H9 (cell line): ENCODE results near the gene TEX26. TPM values are rescaled to one million over a fixed set of nuclear protein-coding genes. Genes with fewer than 3 reads are reported as not detected.

Experiments used
- DNase-seq: peaks from one replicate; pipeline ENCODE4 v3.0.0-alpha.2; 2017
- H2AFZ ChIP-seq: one replicate; pipeline ENCODE4 v1.6.1; 2013; ENCODE audit warnings: mild to moderate bottlenecking, low read length, control low read depth, moderate library complexity
- H2AK5ac ChIP-seq: 2 replicates; pipeline ENCODE4 v1.6.1; 2013; ENCODE audit warnings: low read length, control low read depth, mixed read lengths; ENCODE audit not compliant: insufficient read length
- H2BK120ac ChIP-seq: one replicate; pipeline ENCODE4 v1.6.1; 2013; ENCODE audit warnings: low read depth, mild to moderate bottlenecking, low read length, control low read depth, inconsistent platforms; ENCODE audit not compliant: poor library complexity, severe bottlenecking
- H2BK12ac ChIP-seq: 2 replicates; pipeline ENCODE4 v1.6.1; 2013; ENCODE audit warnings: low read length, control low read depth, mixed read lengths, low read depth; ENCODE audit not compliant: insufficient read length
- H2BK15ac ChIP-seq: 2 replicates; pipeline ENCODE4 v1.6.1; 2013; ENCODE audit warnings: low read depth, low read length, control low read depth
- H2BK20ac ChIP-seq: one replicate; pipeline ENCODE4 v1.6.1; 2013; ENCODE audit warnings: low read depth, mild to moderate bottlenecking, low read length, control low read depth, inconsistent platforms; ENCODE audit not compliant: poor library complexity, severe bottlenecking
- H2BK5ac ChIP-seq: 2 replicates; pipeline ENCODE4 v1.6.1; 2013; ENCODE audit warnings: low read length, control low read depth, mixed read lengths; ENCODE audit not compliant: insufficient read length
- H3K14ac ChIP-seq: 2 replicates; pipeline ENCODE4 v1.6.1; 2013; ENCODE audit warnings: low read length, control low read depth; ENCODE audit not compliant: insufficient read depth
- H3K18ac ChIP-seq: 2 replicates; pipeline ENCODE4 v1.6.1; 2013; ENCODE audit warnings: low read depth, mild to moderate bottlenecking, mixed read lengths, low read length, control low read depth; ENCODE audit not compliant: insufficient read length
- H3K23ac ChIP-seq: 2 replicates; pipeline ENCODE4 v1.6.1; 2013; ENCODE audit warnings: low read length, control low read depth, mixed read lengths, low read depth; ENCODE audit not compliant: insufficient read length
- H3K23me2 ChIP-seq: 2 replicates; pipeline ENCODE4 v1.6.1; 2013; ENCODE audit warnings: low read depth, mild to moderate bottlenecking, mixed read lengths, low read length, control low read depth; ENCODE audit not compliant: insufficient read length, poor library complexity, severe bottlenecking
- H3K27ac ChIP-seq: 2 replicates; pipeline ENCODE4 v1.5.1; 2013; ENCODE audit warnings: low read length, control low read depth, mixed read lengths, low read depth; ENCODE audit not compliant: insufficient read length
- H3K27me3 ChIP-seq: 2 replicates; pipeline ENCODE4 v1.6.1; 2013; ENCODE audit warnings: low read length, control low read depth, inconsistent platforms; ENCODE audit not compliant: insufficient read depth
- H3K4ac ChIP-seq: 2 replicates; pipeline ENCODE4 v1.6.1; 2013; ENCODE audit warnings: low read depth, mild to moderate bottlenecking, control low read depth, inconsistent platforms, low read length, moderate library complexity
- H3K4me1 ChIP-seq: 2 replicates; pipeline ENCODE4 v1.6.1; 2013; ENCODE audit warnings: low read length, control low read depth, inconsistent platforms; ENCODE audit not compliant: insufficient read depth
- H3K4me2 ChIP-seq: 2 replicates; pipeline ENCODE4 v1.6.1; 2013; ENCODE audit warnings: low read length, control low read depth, mixed read lengths; ENCODE audit not compliant: insufficient read length, insufficient read depth
- H3K56ac ChIP-seq: 2 replicates; pipeline ENCODE4 v1.6.1; 2013; ENCODE audit warnings: low read depth, mild to moderate bottlenecking, mixed read lengths, low read length, control low read depth; ENCODE audit not compliant: insufficient read length
- H3K79me1 ChIP-seq: 2 replicates; pipeline ENCODE4 v1.6.1; 2013; ENCODE audit warnings: low read depth, mild to moderate bottlenecking, moderate library complexity, low read length, control low read depth, inconsistent platforms; ENCODE audit not compliant: insufficient read depth, poor library complexity, severe bottlenecking
- H3K79me2 ChIP-seq: 2 replicates; pipeline ENCODE4 v1.6.1; 2013; ENCODE audit warnings: low read length, control low read depth, inconsistent platforms; ENCODE audit not compliant: insufficient read depth
- H3K9ac ChIP-seq: 2 replicates; pipeline ENCODE4 v1.6.1; 2013; ENCODE audit warnings: low read length, control low read depth, mixed read lengths; ENCODE audit not compliant: insufficient read length; ENCODE audit errors: extremely low read depth
- H3K9me3 ChIP-seq: one replicate; pipeline ENCODE4 v1.6.1; 2013; ENCODE audit warnings: low read depth, low read length, inconsistent platforms; ENCODE audit not compliant: control insufficient read depth
- H3T11ph ChIP-seq: one replicate; pipeline ENCODE4 v1.6.1; 2013; ENCODE audit warnings: mild to moderate bottlenecking, low read length, control low read depth, inconsistent platforms
- H4K20me1 ChIP-seq: one replicate; pipeline ENCODE4 v1.6.1; 2013; ENCODE audit not compliant: control insufficient read depth, insufficient read length, insufficient read depth
- H4K5ac ChIP-seq: 2 replicates; pipeline ENCODE4 v1.6.1; 2013; ENCODE audit warnings: low read depth, mild to moderate bottlenecking, mixed read lengths, low read length, control low read depth; ENCODE audit not compliant: insufficient read length
- H4K8ac ChIP-seq: replicated peaks from 2 replicates; pipeline ENCODE4 v1.6.1; 2013; ENCODE audit warnings: low read length, control low read depth, mixed read lengths, low read depth; ENCODE audit not compliant: insufficient read length
- H4K91ac ChIP-seq: 2 replicates; pipeline ENCODE4 v1.6.1; 2013; ENCODE audit warnings: low read depth, mild to moderate bottlenecking, moderate library complexity, mixed read lengths, low read length, control low read depth; ENCODE audit not compliant: insufficient read length
- H3K27ac Mint-ChIP-seq, 3 experiments: 2 replicates in 2 of 3; 3 replicates in 1 of 3; pipeline ENCODE4 v1.8.0; 2020 to 2021; ENCODE audit warnings: mixed read lengths in 3 of 3, mild to moderate bottlenecking in 1 of 3, moderate library complexity in 1 of 3
- H3K27me3 Mint-ChIP-seq: 2 replicates; pipeline ENCODE4 v1.8.0; 2021; ENCODE audit warnings: low read depth, mild to moderate bottlenecking, moderate library complexity, mixed read lengths
- H3K36me3 Mint-ChIP-seq, 3 experiments: 2 replicates in 2 of 3; 3 replicates in 1 of 3; pipeline ENCODE4 v1.8.0; 2020 to 2021; ENCODE audit warnings: low read depth in 3 of 3, mixed read lengths in 3 of 3; ENCODE audit not compliant: insufficient read depth in 1 of 3
- H3K4me1 Mint-ChIP-seq, 2 experiments: 2 replicates each; pipeline ENCODE4 v1.8.0; 2020; ENCODE audit warnings: mixed read lengths in 2 of 2
- H3K4me3 Mint-ChIP-seq, 2 experiments: 2 replicates in 1 of 2; 3 replicates in 1 of 2; pipeline ENCODE4 v1.8.0; 2020 to 2021; ENCODE audit warnings: mild to moderate bottlenecking in 2 of 2, mixed read lengths in 2 of 2, moderate library complexity in 1 of 2
- H3K9me3 Mint-ChIP-seq, 2 experiments: 2 replicates in 1 of 2; 3 replicates in 1 of 2; pipeline ENCODE4 v1.8.0; 2020; ENCODE audit warnings: mild to moderate bottlenecking in 2 of 2, mixed read lengths in 2 of 2, moderate library complexity in 1 of 2
- WGBS: extraction: QIAGEN DNeasy Blood & Tissue Kit; methylation state at CpG from one replicate; pipeline ENCODE4 v1.1.7; 2013; ENCODE audit warnings: missing lambda C conversion rate, low lambda C conversion rate, mixed read lengths; ENCODE audit not compliant: insufficient read length; ENCODE audit errors: extremely low coverage; 5-methylcytosine and 5-hydroxymethylcytosine counted together
- total RNA-seq: library from RNA; stranded (reverse); gene quantifications from 2 replicates; pipeline ENCODE4 v1.2.1, GENCODE V29; 2021
- TF ChIP-seq, protein P1 (sequence below): fragments of 200-600 bp; sonication (generic); conservative IDR thresholded peaks from 3 replicates; pipeline ENCODE4 v1.8.0; 2021; ENCODE audit warnings: antibody characterized with exemption, mild to moderate bottlenecking

TEX26 gene
- total RNA-seq, 1 experiment from 2014 or later, result not detected

DNA sequence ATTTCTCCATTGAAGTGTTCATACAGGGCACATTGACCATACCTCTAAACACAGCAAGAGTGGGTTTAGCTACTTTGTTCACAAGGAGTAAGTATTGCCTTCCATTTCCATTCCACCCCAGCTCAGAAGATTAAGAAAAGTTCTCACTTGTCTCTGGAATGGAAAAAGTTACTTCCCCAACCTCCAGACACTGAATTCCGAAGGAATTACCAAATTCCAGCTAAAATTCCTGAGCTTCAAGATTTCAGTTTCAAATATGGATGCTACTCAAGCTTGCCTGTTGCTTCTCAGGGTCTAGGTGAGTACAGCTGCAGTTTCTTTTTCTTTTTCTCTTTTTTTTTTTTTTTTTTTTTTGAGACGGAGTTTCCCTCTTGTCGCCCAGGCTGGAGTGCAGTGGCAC is 33.6 kb downstream of the TEX26 start:
- H3K27ac Mint-ChIP-seq, result no peak overlapping the region
- Histone ChIP-seq H2BK20ac (no peak overlapping the region), H3K79me2 (no peaks in the 10 kb centered on the region), H3K27ac (no peak overlapping the region), H3K27me3 (no peaks in the 10 kb centered on the region), H3T11ph (no peak overlapping the region), H3K56ac (no peak overlapping the region), H4K8ac (no peak overlapping the region), H2AK5ac (no peak overlapping the region), H3K9me3 (peaks cover 13% of the 10 kb centered on the region), H2BK5ac (no peak overlapping the region), H3K79me1 (no peaks in the 10 kb centered on the region), H2BK120ac (no peak overlapping the region), H3K4me1 (no peaks in the 10 kb centered on the region), H4K91ac (no peak overlapping the region), H3K14ac (no peak overlapping the region), H3K18ac (no peak overlapping the region), H3K23ac (no peak overlapping the region), H2BK15ac (no peak overlapping the region), H3K23me2 (no peaks in the 10 kb centered on the region), H3K4me2 (no peak overlapping the region), H2AFZ (no peak overlapping the region), H3K4ac (no peak overlapping the region), H2BK12ac (no peak overlapping the region), H3K9ac (no peak overlapping the region), H4K5ac (no peak overlapping the region), H4K20me1 (no peaks in the 10 kb centered on the region)
- H3K9me3 Mint-ChIP-seq, result peaks cover 29 to 39% of the 10 kb centered on the region in 2 experiments
- H3K4me1 Mint-ChIP-seq, result peaks cover 0 to 4% of the 10 kb centered on the region in 2 experiments; a peak in 1 of 4 replicates
- TF ChIP-seq, protein P1, sequence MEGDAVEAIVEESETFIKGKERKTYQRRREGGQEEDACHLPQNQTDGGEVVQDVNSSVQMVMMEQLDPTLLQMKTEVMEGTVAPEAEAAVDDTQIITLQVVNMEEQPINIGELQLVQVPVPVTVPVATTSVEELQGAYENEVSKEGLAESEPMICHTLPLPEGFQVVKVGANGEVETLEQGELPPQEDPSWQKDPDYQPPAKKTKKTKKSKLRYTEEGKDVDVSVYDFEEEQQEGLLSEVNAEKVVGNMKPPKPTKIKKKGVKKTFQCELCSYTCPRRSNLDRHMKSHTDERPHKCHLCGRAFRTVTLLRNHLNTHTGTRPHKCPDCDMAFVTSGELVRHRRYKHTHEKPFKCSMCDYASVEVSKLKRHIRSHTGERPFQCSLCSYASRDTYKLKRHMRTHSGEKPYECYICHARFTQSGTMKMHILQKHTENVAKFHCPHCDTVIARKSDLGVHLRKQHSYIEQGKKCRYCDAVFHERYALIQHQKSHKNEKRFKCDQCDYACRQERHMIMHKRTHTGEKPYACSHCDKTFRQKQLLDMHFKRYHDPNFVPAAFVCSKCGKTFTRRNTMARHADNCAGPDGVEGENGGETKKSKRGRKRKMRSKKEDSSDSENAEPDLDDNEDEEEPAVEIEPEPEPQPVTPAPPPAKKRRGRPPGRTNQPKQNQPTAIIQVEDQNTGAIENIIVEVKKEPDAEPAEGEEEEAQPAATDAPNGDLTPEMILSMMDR, result no peak
- DNase-seq, result no peak
- no CpG with 5 or more reads among the region's 3 CpGs for WGBS
- H3K36me3 Mint-ChIP-seq, result peaks cover 7 to 12% (median 9%) of the 10 kb centered on the region in 3 experiments; a peak in 6 of 7 replicates
- H3K4me3 Mint-ChIP-seq, result no peak overlapping the region
- peaks cover 6% of the 10 kb centered on the region for H3K27me3 Mint-ChIP-seq
